ENCODE results near the gene ERG. TPM values are rescaled to one million over a fixed set of nuclear protein-coding genes. Genes with fewer than 3 reads are reported as not detected.

ERG gene
- total and polyA plus RNA-seq, 2 donors (not counting 1 experiment from before 2014, with no cell fraction given): under 0.01 TPM; not detected in 1

Other genes starting within 250 kb of the ERG start
- gene KCNJ15, start 241.5 kb downstream of the ERG start, total RNA-seq: 0.83 and 1.5 TPM in 2 replicates
- 0.44 and 3.2 TPM in 2 replicates for gene KCNJ15, start 241.5 kb downstream of the ERG start, polyA plus RNA-seq

Data from fibroblast of lung (primary cell).